SU-DHL-6 (cell line): ENCODE data around the gene OR2S2.
"Not testable (repeated sequence)": the region's sequence is repeated elsewhere in the genome, so short reads cannot be mapped to it uniquely, and the experiment has no call there.

Experiments
- H2AFZ ChIP-seq: fragments of 200-600 bp; sonication (generic); 2 replicates; pipeline ENCODE4 v1.6.1; 2014; ENCODE audit warnings: low read depth, mild to moderate bottlenecking, moderate library complexity, mixed read lengths, antibody characterized with exemption, low read length; ENCODE audit not compliant: severe bottlenecking
- H3F3A ChIP-seq: fragments of 200-600 bp; shearing (Covaris generic); 2 replicates; pipeline ENCODE4 v1.6.0; 2016; ENCODE audit warnings: antibody characterized with exemption, mild to moderate bottlenecking; ENCODE audit not compliant: insufficient read depth
- H3K27ac ChIP-seq: fragments of 200-600 bp; sonication (generic); 2 replicates; pipeline ENCODE4 v1.5.1; 2016; ENCODE audit warnings: low read depth, mild to moderate bottlenecking, low read length, moderate library complexity, mixed read lengths
- H3K27me3 ChIP-seq: fragments of 200-600 bp; sonication (generic), shearing (Covaris generic); 2 replicates; pipeline ENCODE4 v1.6.0; 2014; ENCODE audit warnings: mild to moderate bottlenecking, low read length
- H3K36me3 ChIP-seq: fragments of 200-600 bp; sonication (generic); 2 replicates; pipeline ENCODE4 v1.6.1; 2014; ENCODE audit warnings: mild to moderate bottlenecking, low read length, mixed read lengths
- H3K4me2 ChIP-seq: fragments of 300-600, 200-600 bp; shearing (Covaris generic), sonication (generic); 2 replicates; pipeline ENCODE4 v1.6.0; 2014; ENCODE audit warnings: low read length, low read depth, mild to moderate bottlenecking; ENCODE audit not compliant: poor library complexity, severe bottlenecking
- H3K4me3 ChIP-seq: fragments of 200-600 bp; sonication (generic); 2 replicates; pipeline ENCODE4 v1.5.1; 2014; ENCODE audit warnings: antibody characterized with exemption, low read length, mild to moderate bottlenecking, mixed read lengths; ENCODE audit not compliant: insufficient read depth, poor library complexity, severe bottlenecking
- H3K79me2 ChIP-seq: fragments of 200-600 bp; sonication (generic); 2 replicates; pipeline ENCODE4 v1.6.1; 2014; ENCODE audit warnings: mild to moderate bottlenecking, low read length, moderate library complexity; ENCODE audit not compliant: insufficient read depth
- H3K9ac ChIP-seq: fragments of 200-600 bp; sonication (generic); 2 replicates; pipeline ENCODE4 v1.7.0; 2014; ENCODE audit warnings: mild to moderate bottlenecking, low read length
- H3K9me2 ChIP-seq: fragments of 200-600 bp; sonication (generic); replicated peaks from 2 replicates; pipeline ENCODE4 v1.6.1; 2014; ENCODE audit warnings: low read length; ENCODE audit not compliant: insufficient read depth
- H3K9me3 ChIP-seq: fragments of 200-600 bp; sonication (generic); 2 replicates; pipeline ENCODE4 v1.6.1; 2014; ENCODE audit warnings: low read length, mixed read lengths; ENCODE audit not compliant: insufficient read depth
- H4K20me1 ChIP-seq: fragments of 200-600 bp; sonication (generic); 2 replicates; pipeline ENCODE4 v1.6.1; 2014; ENCODE audit warnings: low read depth, mild to moderate bottlenecking, antibody characterized with exemption, low read length, moderate library complexity, mixed read lengths
- CTCF ChIP-seq: fragments of 200-600 bp; sonication (generic); IDR thresholded peaks from one replicate; pipeline ENCODE4 v1.5.1; 2017; ENCODE audit warnings: antibody characterized with exemption, mild to moderate bottlenecking, low read length, moderate library complexity; ENCODE audit not compliant: insufficient read depth, poor library complexity, severe bottlenecking
- EZH2phosphoT487 ChIP-seq: fragments of 200-600 bp; sonication (generic), shearing (Covaris generic); conservative IDR thresholded peaks from 2 replicates; pipeline ENCODE4 v1.6.1; 2018; ENCODE audit warnings: mild to moderate bottlenecking, antibody characterized with exemption, low read length, moderate library complexity, mixed read lengths

Gene OR2S2

GRCh38 chr9:36005891-36006290, 47.9 kb upstream of the OR2S2 start:
- no peaks in the 10 kb centered on the region for H3K9me2 ChIP-seq
- H2AFZ ChIP-seq = no peak overlapping the region
- H3K9me3 ChIP-seq = no peaks in the 10 kb centered on the region
- no peak overlapping the region for H3K4me3 ChIP-seq
- no peaks in the 10 kb centered on the region for H4K20me1 ChIP-seq
- H3F3A ChIP-seq = no peaks in the 10 kb centered on the region
- H3K4me2 ChIP-seq = no peak overlapping the region
- H3K27ac ChIP-seq = no peak overlapping the region
- H3K79me2 ChIP-seq = no peaks in the 10 kb centered on the region
- 0 out of 2 replicates have a peak, but pooled peaks cover 3% of the 10 kb centered on the region for H3K27me3 ChIP-seq
- TF ChIP-seq EZH2phosphoT487 = no peak
- no peak for TF ChIP-seq CTCF
- H3K9ac ChIP-seq = no peak overlapping the region
- H3K36me3 ChIP-seq = no peaks in the 10 kb centered on the region

DNA sequence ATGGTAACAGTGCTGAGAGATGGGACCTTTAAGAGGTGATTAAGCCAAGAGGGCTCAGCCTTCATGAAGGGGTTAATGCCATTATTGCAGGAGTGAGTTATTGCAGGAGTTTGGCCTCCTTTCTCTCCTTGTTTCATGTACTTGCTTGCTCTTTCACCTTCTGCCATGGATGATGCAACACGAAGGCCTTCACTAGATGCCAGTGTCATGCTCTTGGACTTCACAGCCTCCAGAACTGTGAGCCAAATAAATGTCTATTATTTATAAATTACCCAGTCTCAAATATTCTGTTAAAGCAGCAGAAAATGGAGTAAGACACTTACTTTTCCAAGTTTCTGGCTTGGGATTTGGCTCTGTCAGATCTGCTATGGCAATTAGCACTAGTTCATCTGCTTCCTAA, 40.4 kb upstream of the OR2S2 start:
- Histone ChIP-seq H3K9me2 (no peaks in the 10 kb centered on the region), H3K9me3 (no peaks in the 10 kb centered on the region), H3K4me3 (no peak overlapping the region), H3K36me3 (no peaks in the 10 kb centered on the region), H3F3A (no peaks in the 10 kb centered on the region), H3K79me2 (no peaks in the 10 kb centered on the region), H2AFZ (no peak overlapping the region), H4K20me1 (no peaks in the 10 kb centered on the region), H3K27me3 (no peaks in the 10 kb centered on the region), H3K27ac (no peak overlapping the region), H3K4me2 (no peak overlapping the region), H3K9ac (no peak overlapping the region)
- TF ChIP-seq CTCF = no peak
- no peak for TF ChIP-seq EZH2phosphoT487

DNA sequence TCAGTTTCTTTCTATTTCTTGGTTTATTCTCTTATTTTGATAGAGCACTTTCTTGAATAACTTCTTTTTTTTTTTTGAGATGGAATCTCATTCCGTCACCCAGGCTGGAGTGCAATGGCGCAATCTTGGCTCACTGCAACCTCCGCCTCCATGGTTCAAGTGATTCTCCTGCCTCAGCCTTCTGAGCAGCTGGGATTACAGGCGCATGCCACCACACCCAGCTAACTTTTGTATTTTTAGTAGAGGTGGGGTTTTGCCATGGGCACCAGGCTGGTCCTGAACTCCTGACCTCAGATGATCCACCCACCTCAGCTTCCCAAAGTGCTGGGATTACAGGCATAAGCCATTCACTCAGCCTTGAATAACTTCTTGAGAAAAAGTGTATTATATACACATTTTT, 39.1 kb upstream of the OR2S2 start:
- not testable (repeated sequence) for H2AFZ ChIP-seq, H3K9me3 ChIP-seq, H3F3A ChIP-seq, H3K4me2 ChIP-seq, H3K9ac ChIP-seq, H4K20me1 ChIP-seq, H3K4me3 ChIP-seq, H3K27ac ChIP-seq, H3K36me3 ChIP-seq, H3K9me2 ChIP-seq, H3K79me2 ChIP-seq, H3K27me3 ChIP-seq

DNA sequence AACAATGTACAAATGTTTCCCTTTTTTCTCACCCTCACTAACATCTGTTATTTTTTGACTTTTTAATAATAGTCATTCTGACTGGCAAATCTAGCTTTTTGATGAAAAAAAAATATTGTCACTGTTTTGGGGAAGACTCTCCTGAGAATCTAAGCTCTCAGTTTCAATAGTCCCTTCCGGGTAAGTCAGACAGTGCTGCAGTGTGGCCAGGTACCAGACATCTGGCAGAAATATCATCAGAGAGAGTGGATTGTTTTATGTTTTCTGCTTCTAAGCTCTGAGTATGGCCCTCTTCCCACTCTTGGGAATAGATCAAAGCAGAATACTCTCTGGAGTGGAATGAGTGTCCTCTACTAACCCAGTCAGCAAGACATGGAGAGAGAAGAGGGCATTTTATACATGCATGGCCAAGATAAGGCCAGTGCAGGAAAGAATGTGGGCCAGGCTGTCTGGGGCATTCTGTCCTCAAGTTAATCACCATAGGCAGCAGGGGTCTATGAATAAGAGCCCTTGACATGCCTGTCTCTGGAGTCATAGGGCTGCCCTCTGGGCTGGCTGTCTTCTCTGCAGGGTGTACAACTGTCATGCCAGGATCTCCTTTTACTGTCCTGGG, 38.5 kb upstream of the OR2S2 start:
- no peak overlapping the region for H3K9ac ChIP-seq

More for the DNA sequence above, 38.5 kb upstream of the OR2S2 start:
- Histone ChIP-seq H3K9me2 (no peaks in the 10 kb centered on the region), H3K27me3 (no peaks in the 10 kb centered on the region), H3K36me3 (no peaks in the 10 kb centered on the region), H4K20me1 (no peaks in the 10 kb centered on the region), H3K4me2 (no peak overlapping the region), H2AFZ (no peak overlapping the region), H3K9me3 (no peaks in the 10 kb centered on the region), H3F3A (no peaks in the 10 kb centered on the region), H3K79me2 (no peaks in the 10 kb centered on the region), H3K4me3 (no peak overlapping the region), H3K27ac (no peak overlapping the region)
- no peak for TF ChIP-seq EZH2phosphoT487
